HTERT RPE-1 (cell line): ENCODE data around the gene KIF21A.

Experiments used
- in situ Hi-C: fragments of 300-500 bp; cut with MboI; formaldehyde crosslinking; loops from 4 replicates; pipeline ENCODE4 v1.14.3; 2020; ENCODE audit warnings: low sequenced_read_pairs

KIF21A gene

GRCh38 chr12:39392154-39392925 lies 50.6 kb downstream of the KIF21A start:
- in situ Hi-C loops: no loop called here

GRCh38 chr12:39390752-39391151 lies 52.2 kb downstream of the KIF21A start:
- in situ Hi-C loops: no loop called here

GRCh38 chr12:39389399-39390150 lies 53.3 kb downstream of the KIF21A start:
- in situ Hi-C loops: no loop called here

- in situ Hi-C loops: no loop called here
Observed at GRCh38 chr12:39386335-39386734, 56.6 kb downstream of the KIF21A start.

GRCh38 chr12:39383114-39383513 lies 59.8 kb downstream of the KIF21A start:
- in situ Hi-C loops: no loop called here

- in situ Hi-C loops: no loop called here
Observed at GRCh38 chr12:39380090-39380489, 62.8 kb downstream of the KIF21A start.

- in situ Hi-C loops: no loop called here
Observed at GRCh38 chr12:39378341-39378740, 64.6 kb downstream of the KIF21A start.

GRCh38 chr12:39375206-39375808 lies 67.6 kb downstream of the KIF21A start:
- in situ Hi-C loops: no loop called here

GRCh38 chr12:39372929-39373328 lies 70.0 kb downstream of the KIF21A start:
- in situ Hi-C loops: no loop called here

GRCh38 chr12:39372204-39372925 lies 70.6 kb downstream of the KIF21A start:
- in situ Hi-C loops: no loop called here

GRCh38 chr12:39369756-39370155 lies 73.2 kb downstream of the KIF21A start:
- in situ Hi-C loops: no loop called here

GRCh38 chr12:39368891-39369290 lies 74.0 kb downstream of the KIF21A start:
- in situ Hi-C loops: no loop called here

- in situ Hi-C loops: no loop called here
Observed at GRCh38 chr12:39368096-39368495, 74.8 kb downstream of the KIF21A start.

- in situ Hi-C loops: no loop called here
Observed at GRCh38 chr12:39367494-39367893, 75.4 kb downstream of the KIF21A start.

- in situ Hi-C loops: no loop called here
Observed at GRCh38 chr12:39365364-39366001, 77.4 kb downstream of the KIF21A start.

- in situ Hi-C loops: no loop called here
Observed at GRCh38 chr12:39364196-39364595, 78.7 kb downstream of the KIF21A start.

GRCh38 chr12:39359645-39360044 lies 83.3 kb downstream of the KIF21A start:
- in situ Hi-C loops: no loop called here

GRCh38 chr12:39357041-39357440 lies 85.9 kb downstream of the KIF21A start:
- in situ Hi-C loops: no loop called here

GRCh38 chr12:39355841-39356240 lies 87.1 kb downstream of the KIF21A start:
- in situ Hi-C loops: no loop called here

GRCh38 chr12:39354955-39355354 lies 88.0 kb downstream of the KIF21A start:
- in situ Hi-C loops: no loop called here
